ENCODE measurements around the gene NRDC.

DNA sequence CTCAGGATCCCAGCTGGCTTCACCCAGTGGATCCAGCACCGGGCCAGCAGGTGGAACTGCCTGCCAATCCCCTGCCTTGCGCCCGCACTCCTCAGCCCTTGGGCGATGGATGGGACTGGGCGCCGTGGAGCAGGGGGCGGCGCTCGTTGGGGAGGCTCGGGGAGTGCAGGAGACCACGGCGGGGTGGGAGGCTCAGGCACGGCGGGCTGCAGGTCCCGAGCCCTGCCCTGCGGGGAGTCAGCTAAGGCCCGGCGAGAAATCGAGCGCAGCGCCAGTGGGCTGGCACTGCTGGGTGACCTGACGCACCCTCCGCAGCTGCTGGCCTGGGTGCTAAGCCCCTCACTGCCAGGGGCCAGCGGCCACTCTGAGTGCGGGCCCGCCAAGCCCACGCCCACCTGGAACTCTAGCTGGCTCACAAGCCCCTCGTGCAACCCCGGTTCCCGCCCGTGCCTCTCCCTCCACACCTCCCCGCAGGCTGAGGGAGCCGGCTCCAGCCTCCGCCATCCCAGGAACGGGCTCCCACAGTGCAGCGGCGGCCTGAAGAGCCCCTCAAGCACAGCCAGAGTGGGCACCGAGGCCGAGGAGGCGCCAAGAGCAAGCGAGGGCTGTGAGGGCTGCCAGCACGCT lies 31.1 kb downstream of the NRDC start:
- TF ChIP-seq POLR2A (IDR thresholded peaks at IDR 0.05) (no peak), EP300 (IDR thresholded peaks at IDR 0.05) (no peak)
